GM23248 (cell line): Measurements from ENCODE around the gene DCLRE1B.
"Not testable (repeated sequence)": the region's sequence is repeated elsewhere in the genome, so short reads cannot be mapped to it uniquely, and the experiment has no call there.

Source experiments
- EZH2 ChIP-seq: fragments of 200-600 bp; sonication (generic); IDR thresholded peaks from 2 replicates; pipeline ENCODE4 v1.6.1; 2018; ENCODE audit warnings: antibody characterized with exemption, mild to moderate bottlenecking; ENCODE audit not compliant: insufficient read depth, poor library complexity, severe bottlenecking
- EZH2phosphoT487 ChIP-seq: fragments of 200-600 bp; sonication (generic); IDR thresholded peaks from 2 replicates; pipeline ENCODE4 v1.6.1; 2018; ENCODE audit warnings: antibody characterized with exemption, moderate library complexity, mild to moderate bottlenecking, low read depth; ENCODE audit not compliant: insufficient read depth

DNA sequence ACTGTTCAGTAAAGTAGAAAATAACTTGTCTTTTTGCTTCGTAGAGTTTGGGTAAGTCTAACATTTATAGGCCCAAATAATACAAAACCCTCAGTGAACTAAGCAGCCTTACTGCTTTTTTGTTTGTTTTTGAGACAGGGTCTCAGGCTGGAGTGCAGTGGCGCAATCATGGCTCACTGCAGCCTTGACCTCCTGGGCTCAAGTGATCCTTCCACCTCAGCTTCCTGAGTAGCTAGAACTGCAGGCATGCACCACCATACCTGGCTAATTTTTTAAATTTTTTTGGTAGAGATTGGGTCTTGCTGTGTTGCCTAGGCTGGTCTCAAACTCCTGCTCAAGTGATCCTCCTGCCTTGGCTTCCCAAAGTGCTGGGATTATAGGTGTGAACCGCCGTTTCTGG is 43.0 kb downstream of the DCLRE1B start:
- TF ChIP-seq EZH2phosphoT487, EZH2: not testable (repeated sequence)
